ENCODE data around the gene ELOA. TPM values are rescaled to one million over a fixed set of nuclear protein-coding genes. Genes with fewer than 3 reads are reported as not detected.

ELOA gene
- total RNA-seq, 2 donors from 2014 or later = 33.3 to 42.4 TPM

DNA sequence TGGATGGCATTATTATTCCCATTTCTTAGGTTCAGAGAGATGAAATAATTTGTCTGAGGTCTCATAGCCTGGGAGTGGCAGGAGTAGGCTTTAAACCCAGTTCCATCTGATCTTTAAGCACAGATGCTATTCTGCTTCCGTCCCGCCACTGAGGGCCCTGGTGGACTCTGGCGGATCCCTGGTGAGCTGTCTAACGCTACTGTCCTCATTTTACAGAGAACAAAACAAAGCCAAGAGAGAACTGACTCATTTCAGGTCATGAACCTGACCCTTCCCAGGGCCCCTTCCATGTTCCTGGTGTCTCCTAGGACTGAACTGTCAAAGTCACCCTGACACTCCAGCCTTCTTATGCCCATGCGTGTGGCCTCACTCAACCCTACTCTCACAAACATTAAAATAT, 60.4 kb downstream of the ELOA start:
- no peaks in the 10 kb centered on the region for H3K27me3 ChIP-seq (ENCODE audit: control insufficient read depth, insufficient read depth, low read length, poor library complexity, severe bottlenecking)
- H3K36me3 ChIP-seq (ENCODE audit: control insufficient read depth, insufficient read depth, low read length) = peaks cover 6% of the 10 kb centered on the region
- H3K27me3 Mint-ChIP-seq (ENCODE audit: insufficient read depth) = peaks cover 3% of the 10 kb centered on the region
- 87 to 90% methylated on average over 4 to 5 of the region's 5 CpGs for WGBS, 2 experiments (ENCODE audit: insufficient coverage in 1 of 2, insufficient read length in 1 of 2)
- H3K4me3 Mint-ChIP-seq = no peak overlapping the region
- H3K9ac ChIP-seq (ENCODE audit: extremely low read depth, low read length, poor library complexity, severe bottlenecking) = no peak overlapping the region
- peaks cover 10% of the 10 kb centered on the region for H3K4me1 Mint-ChIP-seq
- no peak overlapping the region for H3K27ac ChIP-seq (ENCODE audit: low read depth, low read length)
- H3K27ac Mint-ChIP-seq = no peak overlapping the region
- no peak overlapping the region for H3K4me3 ChIP-seq (ENCODE audit: low read length)
- H3K36me3 Mint-ChIP-seq (ENCODE audit: low read depth) = peaks cover 21% of the 10 kb centered on the region
- TF ChIP-seq CTCF (conservative IDR thresholded peaks at IDR 0.05) = no peak
- peaks cover 7% of the 10 kb centered on the region for H3K4me1 ChIP-seq (ENCODE audit: control insufficient read depth, insufficient read depth, low read length)
- no peak for DNase-seq
- no peaks in the 10 kb centered on the region for H3K9me3 ChIP-seq (ENCODE audit: control insufficient read depth, low read length)
- no peaks in the 10 kb centered on the region for H3K9me3 Mint-ChIP-seq

GRCh38 chr1:23804183-23804835, 61.0 kb downstream of the ELOA start:
- WGBS, 2 experiments (ENCODE audit: insufficient coverage in 1 of 2, insufficient read length in 1 of 2) = 88 to 93% methylated on average over 7 of the region's 7 CpGs
- Histone ChIP-seq H3K4me1 (ENCODE audit: control insufficient read depth, insufficient read depth, low read length) (peaks cover 4% of the 10 kb centered on the region), H3K9me3 (ENCODE audit: control insufficient read depth, low read length) (no peaks in the 10 kb centered on the region), H3K9ac (ENCODE audit: extremely low read depth, low read length, poor library complexity, severe bottlenecking) (no peak overlapping the region), H3K27me3 (ENCODE audit: control insufficient read depth, insufficient read depth, low read length, poor library complexity, severe bottlenecking) (no peaks in the 10 kb centered on the region), H3K36me3 (ENCODE audit: control insufficient read depth, insufficient read depth, low read length) (no peaks in the 10 kb centered on the region), H3K4me3 (ENCODE audit: low read length) (no peak overlapping the region), H3K27ac (ENCODE audit: low read depth, low read length) (no peak overlapping the region)
- Mint-ChIP-seq H3K36me3 (ENCODE audit: low read depth) (peaks cover 20% of the 10 kb centered on the region), H3K9me3 (no peaks in the 10 kb centered on the region), H3K4me1 (peaks cover 7% of the 10 kb centered on the region), H3K27me3 (ENCODE audit: insufficient read depth) (peaks cover 3% of the 10 kb centered on the region), H3K4me3 (no peak overlapping the region), H3K27ac (no peak overlapping the region)
- TF ChIP-seq CTCF (conservative IDR thresholded peaks at IDR 0.05) = peak; percentile 64
- peak; percentile 57 for DNase-seq

GRCh38 chr1:23805025-23805424, 61.8 kb downstream of the ELOA start:
- TF ChIP-seq CTCF (conservative IDR thresholded peaks at IDR 0.05) = no peak
- Mint-ChIP-seq H3K36me3 (ENCODE audit: low read depth) (peaks cover 20% of the 10 kb centered on the region), H3K9me3 (no peaks in the 10 kb centered on the region), H3K4me3 (no peak overlapping the region), H3K4me1 (peaks cover 3% of the 10 kb centered on the region), H3K27me3 (ENCODE audit: insufficient read depth) (peaks cover 3% of the 10 kb centered on the region), H3K27ac (no peak overlapping the region)
- Histone ChIP-seq H3K27me3 (ENCODE audit: control insufficient read depth, insufficient read depth, low read length, poor library complexity, severe bottlenecking) (no peaks in the 10 kb centered on the region), H3K9me3 (ENCODE audit: control insufficient read depth, low read length) (no peaks in the 10 kb centered on the region), H3K9ac (ENCODE audit: extremely low read depth, low read length, poor library complexity, severe bottlenecking) (no peak overlapping the region), H3K36me3 (ENCODE audit: control insufficient read depth, insufficient read depth, low read length) (no peaks in the 10 kb centered on the region), H3K4me1 (ENCODE audit: control insufficient read depth, insufficient read depth, low read length) (peaks cover 4% of the 10 kb centered on the region), H3K4me3 (ENCODE audit: low read length) (no peak overlapping the region), H3K27ac (ENCODE audit: low read depth, low read length) (no peak overlapping the region)
- 75 to 90% methylated on average over 2 of the region's 2 CpGs for WGBS, 2 experiments (ENCODE audit: insufficient coverage in 1 of 2, insufficient read length in 1 of 2)
- no peak for DNase-seq

Data from endodermal cell (in vitro differentiated cells).